Measurements from ENCODE around the gene SIL1.
A peak's percentile ranks its signal among the peaks of the same experiment; 100 is the strongest.

SIL1 gene

GRCh38 chr5:138969323-138970002 is 228.7 kb downstream of the SIL1 start:
- Histone ChIP-seq H3K4me2 (no peak overlapping the region), H3K27me3 (no peaks in the 10 kb centered on the region), H3K4me1 (peaks cover 31% of the 10 kb centered on the region), H3K27ac (no peak overlapping the region), H4K20me1 (peaks cover 12% of the 10 kb centered on the region; the same call in 1 of the 2 replicates), H3K9me3 (no peaks in the 10 kb centered on the region), H3K36me3 (no peaks in the 10 kb centered on the region), H3K9ac (no peak overlapping the region), H3K4me3 (no peak overlapping the region)
- no peak for TF ChIP-seq Cebpa-rat (IDR thresholded peaks at IDR 0.05)

GRCh38 chr5:138968601-138969000 is 229.6 kb downstream of the SIL1 start:
- H3K4me2 ChIP-seq, result peak overlapping the region; percentile 75
- no peak overlapping the region for H3K9ac ChIP-seq
- no peak overlapping the region for H3K27ac ChIP-seq
- H3K4me1 ChIP-seq, result peaks cover 31% of the 10 kb centered on the region
- H4K20me1 ChIP-seq, result peaks cover 12% of the 10 kb centered on the region; the same call in 1 of the 2 replicates
- no peaks in the 10 kb centered on the region for H3K36me3 ChIP-seq
- H3K9me3 ChIP-seq, result no peaks in the 10 kb centered on the region
- H3K4me3 ChIP-seq, result no peak overlapping the region
- TF ChIP-seq Cebpa-rat (IDR thresholded peaks at IDR 0.05), result no peak
- no peaks in the 10 kb centered on the region for H3K27me3 ChIP-seq

GRCh38 chr5:138967791-138968448 is 230.2 kb downstream of the SIL1 start:
- Histone ChIP-seq H3K27me3 (no peaks in the 10 kb centered on the region), H4K20me1 (peaks cover 12% of the 10 kb centered on the region; the same call in 1 of the 2 replicates), H3K9me3 (no peaks in the 10 kb centered on the region), H3K4me1 (peaks cover 31% of the 10 kb centered on the region), H3K4me3 (no peak overlapping the region), H3K27ac (no peak overlapping the region), H3K36me3 (no peaks in the 10 kb centered on the region), H3K9ac (no peak overlapping the region), H3K4me2 (peak overlapping the region; percentile 75)
- no peak for TF ChIP-seq Cebpa-rat (IDR thresholded peaks at IDR 0.05)

GRCh38 chr5:138966236-138966985 is 231.8 kb downstream of the SIL1 start:
- no peaks in the 10 kb centered on the region for H3K36me3 ChIP-seq
- H3K9ac ChIP-seq, result no peak overlapping the region
- H3K9me3 ChIP-seq, result no peaks in the 10 kb centered on the region
- peak overlapping the region; percentile 49 for H3K4me2 ChIP-seq
- TF ChIP-seq Cebpa-rat (IDR thresholded peaks at IDR 0.05), result no peak
- H3K27ac ChIP-seq, result no peak overlapping the region
- peaks cover 12% of the 10 kb centered on the region; the same call in 1 of the 2 replicates for H4K20me1 ChIP-seq
- no peak overlapping the region for H3K4me3 ChIP-seq
- peaks cover 26% of the 10 kb centered on the region for H3K4me1 ChIP-seq
- no peaks in the 10 kb centered on the region for H3K27me3 ChIP-seq

- H3K27ac ChIP-seq, result no peak overlapping the region
- H3K36me3 ChIP-seq, result no peaks in the 10 kb centered on the region
- no peaks in the 10 kb centered on the region for H3K9me3 ChIP-seq
- peaks cover 26% of the 10 kb centered on the region for H3K4me1 ChIP-seq
- H3K4me2 ChIP-seq, result peak overlapping the region; percentile 49; the same call in 1 of the 2 replicates
- H3K9ac ChIP-seq, result no peak overlapping the region
- H3K27me3 ChIP-seq, result no peaks in the 10 kb centered on the region
- H3K4me3 ChIP-seq, result no peak overlapping the region
- no peak for TF ChIP-seq Cebpa-rat (IDR thresholded peaks at IDR 0.05)
- H4K20me1 ChIP-seq, result peaks cover 12% of the 10 kb centered on the region; the same call in 1 of the 2 replicates
These were observed 232.5 kb downstream of the SIL1 start for GRCh38 chr5:138965626-138966025.

- Histone ChIP-seq H3K4me1 (peaks cover 26% of the 10 kb centered on the region), H3K9ac (no peak overlapping the region), H3K27ac (no peak overlapping the region), H4K20me1 (peaks cover 12% of the 10 kb centered on the region; the same call in 1 of the 2 replicates), H3K36me3 (no peaks in the 10 kb centered on the region), H3K9me3 (no peaks in the 10 kb centered on the region), H3K27me3 (no peaks in the 10 kb centered on the region), H3K4me3 (no peak overlapping the region), H3K4me2 (no peak overlapping the region)
- no peak for TF ChIP-seq Cebpa-rat (IDR thresholded peaks at IDR 0.05)
These were observed 233.4 kb downstream of the SIL1 start for GRCh38 chr5:138964647-138965201.

GRCh38 chr5:138963763-138964371 is 234.3 kb downstream of the SIL1 start:
- Histone ChIP-seq H3K36me3 (no peaks in the 10 kb centered on the region), H3K9me3 (no peaks in the 10 kb centered on the region), H4K20me1 (peaks cover 12% of the 10 kb centered on the region; the same call in 1 of the 2 replicates), H3K9ac (no peak overlapping the region), H3K27ac (no peak overlapping the region), H3K4me2 (no peak overlapping the region), H3K27me3 (no peaks in the 10 kb centered on the region), H3K4me3 (no peak overlapping the region), H3K4me1 (peaks cover 26% of the 10 kb centered on the region)
- no peak for TF ChIP-seq Cebpa-rat (IDR thresholded peaks at IDR 0.05)

GRCh38 chr5:138962614-138963370 is 235.4 kb downstream of the SIL1 start:
- Histone ChIP-seq H3K4me1 (peaks cover 15% of the 10 kb centered on the region), H3K9ac (no peak overlapping the region), H4K20me1 (peaks cover 3% of the 10 kb centered on the region; the same call in 1 of the 2 replicates), H3K27me3 (no peaks in the 10 kb centered on the region), H3K4me2 (no peak overlapping the region), H3K4me3 (no peak overlapping the region), H3K27ac (no peak overlapping the region), H3K36me3 (no peaks in the 10 kb centered on the region), H3K9me3 (no peaks in the 10 kb centered on the region)
- no peak for TF ChIP-seq Cebpa-rat (IDR thresholded peaks at IDR 0.05)

GRCh38 chr5:138961729-138962128 is 236.4 kb downstream of the SIL1 start:
- Histone ChIP-seq H3K27ac (no peak overlapping the region), H3K4me1 (peaks cover 8% of the 10 kb centered on the region), H3K4me2 (no peak overlapping the region), H3K9me3 (no peaks in the 10 kb centered on the region), H3K36me3 (no peaks in the 10 kb centered on the region), H4K20me1 (no peaks in the 10 kb centered on the region), H3K4me3 (no peak overlapping the region), H3K27me3 (no peaks in the 10 kb centered on the region), H3K9ac (no peak overlapping the region)
- TF ChIP-seq Cebpa-rat (IDR thresholded peaks at IDR 0.05), result no peak
